GM10847 (cell line): ENCODE results near the gene FNBP1.

Experiments used
- POLR2A ChIP-seq: IDR thresholded peaks from 2 replicates; pipeline ENCODE4 v1.6.1; 2011; ENCODE audit not compliant: insufficient read length; ENCODE audit errors: extremely low read depth

FNBP1 gene

GRCh38 chr9:129887334-129888292 lies 155.4 kb downstream of the FNBP1 start:
- peak; percentile 10 for TF ChIP-seq POLR2A

- peak; percentile 13 for TF ChIP-seq POLR2A
Measured at GRCh38 chr9:129886226-129887174, 156.5 kb downstream of the FNBP1 start.

- peak; percentile 61 for TF ChIP-seq POLR2A
Measured at GRCh38 chr9:129885670-129886106, 157.3 kb downstream of the FNBP1 start.

GRCh38 chr9:129885018-129885669 lies 157.8 kb downstream of the FNBP1 start:
- peak; percentile 15 for TF ChIP-seq POLR2A

- peak; percentile 69 for TF ChIP-seq POLR2A
Measured at GRCh38 chr9:129884220-129885017, 158.6 kb downstream of the FNBP1 start.

- no peak for TF ChIP-seq POLR2A
Measured at GRCh38 chr9:129881547-129882324, 161.3 kb downstream of the FNBP1 start.

- no peak for TF ChIP-seq POLR2A
Measured at GRCh38 chr9:129880654-129881546, 162.1 kb downstream of the FNBP1 start.

GRCh38 chr9:129879991-129880653 lies 162.9 kb downstream of the FNBP1 start:
- TF ChIP-seq POLR2A = no peak

GRCh38 chr9:129879103-129879699 lies 163.8 kb downstream of the FNBP1 start:
- TF ChIP-seq POLR2A = no peak

GRCh38 chr9:129878291-129878690 lies 164.7 kb downstream of the FNBP1 start:
- no peak for TF ChIP-seq POLR2A

- TF ChIP-seq POLR2A = no peak
Measured at GRCh38 chr9:129876815-129877214, 166.2 kb downstream of the FNBP1 start.
